ENCODE measurements around the gene ARL8A. TPM values are rescaled to one million over a fixed set of nuclear protein-coding genes. Genes with fewer than 3 reads are reported as not detected.

Gene ARL8A
- total RNA-seq, 2 donors from 2014 or later = 36.3 to 41.0 TPM

DNA sequence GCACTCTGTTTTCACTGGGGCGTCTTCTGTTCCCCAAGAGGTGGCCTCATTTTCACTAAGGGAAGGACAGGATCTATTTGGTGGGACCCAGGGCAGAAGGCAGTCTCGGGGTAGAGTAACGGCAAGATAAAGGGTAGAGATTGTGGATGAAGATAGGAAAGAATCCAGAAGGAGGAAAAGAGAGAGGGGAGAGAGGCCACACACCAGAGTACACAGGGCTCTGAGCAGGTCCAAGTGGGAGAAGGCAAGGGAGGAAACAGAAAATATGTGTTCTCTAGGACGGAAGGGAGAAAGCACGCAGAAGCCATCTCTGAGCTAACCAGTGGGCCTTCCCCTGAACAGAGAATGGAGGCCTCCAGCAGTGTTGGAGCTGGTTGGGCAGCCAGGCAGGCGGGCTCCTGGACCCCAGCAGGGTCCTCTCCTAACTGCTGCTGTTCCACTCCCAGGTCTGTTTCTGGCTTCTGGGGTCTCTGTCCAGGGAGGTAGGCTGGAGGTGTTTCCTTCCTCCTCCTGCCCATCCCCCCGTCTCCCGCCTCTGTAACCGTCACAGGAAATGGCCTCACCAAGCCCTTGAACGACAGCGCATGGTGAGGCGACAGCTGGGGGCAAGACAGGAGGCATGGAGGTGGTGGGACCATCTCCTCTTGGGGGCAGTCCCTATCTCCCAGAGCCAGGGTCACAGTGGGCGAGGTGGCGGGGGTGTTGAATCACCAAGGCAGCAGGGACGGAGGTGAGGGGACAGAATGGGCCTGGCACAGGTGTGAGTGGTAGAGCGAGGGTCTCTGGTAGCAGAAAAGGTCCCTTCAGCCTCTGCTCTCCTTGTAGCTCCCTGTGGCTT lies 15.2 kb upstream of the ARL8A start:
- Histone ChIP-seq H3K27ac (no peak overlapping the region), H3K4me3 (peak overlapping the region; percentile 50), H3K27me3 (replicated peaks; ENCODE audit: insufficient read depth) (no peaks in the 10 kb centered on the region), H3K4me1 (ENCODE audit: control insufficient read depth in 1 of 2, low read depth in 2 of 2) (peaks cover 3 to 7% of the 10 kb centered on the region in 2 donors), H3K9me3 (no peaks in the 10 kb centered on the region), H3K36me3 (no peaks in the 10 kb centered on the region)
- no peak for ATAC-seq (ENCODE audit: insufficient number of reproducible peaks, low FRiP score, low read depth)
- DNase-seq (ENCODE audit: low spot score) = no peak
- TF ChIP-seq, protein P1, sequence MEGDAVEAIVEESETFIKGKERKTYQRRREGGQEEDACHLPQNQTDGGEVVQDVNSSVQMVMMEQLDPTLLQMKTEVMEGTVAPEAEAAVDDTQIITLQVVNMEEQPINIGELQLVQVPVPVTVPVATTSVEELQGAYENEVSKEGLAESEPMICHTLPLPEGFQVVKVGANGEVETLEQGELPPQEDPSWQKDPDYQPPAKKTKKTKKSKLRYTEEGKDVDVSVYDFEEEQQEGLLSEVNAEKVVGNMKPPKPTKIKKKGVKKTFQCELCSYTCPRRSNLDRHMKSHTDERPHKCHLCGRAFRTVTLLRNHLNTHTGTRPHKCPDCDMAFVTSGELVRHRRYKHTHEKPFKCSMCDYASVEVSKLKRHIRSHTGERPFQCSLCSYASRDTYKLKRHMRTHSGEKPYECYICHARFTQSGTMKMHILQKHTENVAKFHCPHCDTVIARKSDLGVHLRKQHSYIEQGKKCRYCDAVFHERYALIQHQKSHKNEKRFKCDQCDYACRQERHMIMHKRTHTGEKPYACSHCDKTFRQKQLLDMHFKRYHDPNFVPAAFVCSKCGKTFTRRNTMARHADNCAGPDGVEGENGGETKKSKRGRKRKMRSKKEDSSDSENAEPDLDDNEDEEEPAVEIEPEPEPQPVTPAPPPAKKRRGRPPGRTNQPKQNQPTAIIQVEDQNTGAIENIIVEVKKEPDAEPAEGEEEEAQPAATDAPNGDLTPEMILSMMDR (IDR thresholded peaks at IDR 0.05) = no peak

DNA sequence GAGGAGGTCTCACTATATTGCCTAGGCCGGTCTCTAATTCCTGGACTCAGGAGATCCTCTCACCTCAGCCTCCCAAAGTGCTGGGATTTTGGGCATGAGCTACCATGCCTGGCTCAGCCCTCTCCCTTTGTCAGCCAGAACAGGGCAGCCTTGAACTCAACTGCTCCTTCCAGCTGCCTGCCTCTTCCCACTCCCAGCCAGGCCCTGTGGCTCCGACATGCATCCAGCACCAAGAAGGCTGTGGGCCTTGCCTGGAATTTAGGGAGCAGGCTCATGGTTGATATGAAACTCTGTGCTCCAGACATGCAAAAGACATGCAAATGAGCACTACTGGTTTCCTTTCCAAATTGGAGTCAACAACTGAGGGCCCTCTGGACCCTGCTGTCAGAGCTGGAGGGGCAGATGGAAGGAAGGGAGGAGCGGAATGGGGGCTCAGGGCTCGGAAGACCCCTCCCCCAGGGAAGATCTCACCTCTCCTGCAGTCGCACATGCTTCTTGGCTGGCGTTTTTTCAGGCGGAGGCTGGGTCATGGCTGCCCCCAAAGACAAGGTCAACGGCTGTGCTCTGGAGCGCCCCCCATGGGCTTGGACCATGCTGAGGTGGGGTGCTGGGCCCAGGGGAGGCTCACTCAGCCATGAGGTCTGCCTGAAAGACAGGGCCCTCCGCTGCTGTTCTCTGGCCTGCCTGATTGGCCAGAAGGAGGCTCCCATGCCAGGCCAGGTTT lies 14.4 kb upstream of the ARL8A start:
- Histone ChIP-seq H3K4me1 (ENCODE audit: control insufficient read depth in 1 of 2, low read depth in 2 of 2) (peaks cover 3 to 7% of the 10 kb centered on the region in 2 donors), H3K36me3 (no peaks in the 10 kb centered on the region), H3K4me3 (peak overlapping the region; percentile 50), H3K27ac (no peak overlapping the region), H3K9me3 (no peaks in the 10 kb centered on the region), H3K27me3 (replicated peaks; ENCODE audit: insufficient read depth) (no peaks in the 10 kb centered on the region)
- TF ChIP-seq, protein P1 (IDR thresholded peaks at IDR 0.05) = no peak
- no peak for ATAC-seq (ENCODE audit: insufficient number of reproducible peaks, low FRiP score, low read depth)
- DNase-seq (ENCODE audit: low spot score) = no peak

DNA sequence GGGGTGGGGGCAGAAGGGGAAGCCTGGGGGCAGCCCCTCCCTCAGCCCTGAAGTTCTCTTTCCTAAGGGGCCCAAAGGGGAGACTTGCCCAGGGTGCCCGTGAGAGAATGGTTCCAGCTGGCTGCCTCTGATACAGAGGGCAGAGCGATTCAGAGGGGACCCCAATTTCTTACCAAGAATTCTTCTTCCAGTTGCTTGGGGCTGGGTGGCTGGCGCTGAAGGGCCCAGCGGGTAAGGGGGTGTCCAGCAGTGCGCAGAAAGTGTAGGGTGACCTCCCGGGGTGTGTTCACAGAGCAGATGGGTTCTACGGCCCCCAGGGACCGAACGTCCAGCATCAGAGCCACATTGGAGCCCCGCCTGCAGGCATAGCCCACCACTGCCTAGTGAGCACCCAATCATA lies 13.4 kb upstream of the ARL8A start:
- H3K4me3 ChIP-seq = no peak overlapping the region
- H3K27ac ChIP-seq = no peak overlapping the region
- no peaks in the 10 kb centered on the region for H3K27me3 ChIP-seq (replicated peaks; ENCODE audit: insufficient read depth)
- no peaks in the 10 kb centered on the region for H3K36me3 ChIP-seq
- DNase-seq (ENCODE audit: low spot score) (no peak), ATAC-seq (ENCODE audit: insufficient number of reproducible peaks, low FRiP score, low read depth) (no peak)
- TF ChIP-seq, protein P1 (IDR thresholded peaks at IDR 0.05) = no peak
- H3K4me1 ChIP-seq (ENCODE audit: control insufficient read depth in 1 of 2, low read depth in 2 of 2) = peaks cover 3 to 7% of the 10 kb centered on the region in 2 donors
- H3K9me3 ChIP-seq = no peaks in the 10 kb centered on the region

DNA sequence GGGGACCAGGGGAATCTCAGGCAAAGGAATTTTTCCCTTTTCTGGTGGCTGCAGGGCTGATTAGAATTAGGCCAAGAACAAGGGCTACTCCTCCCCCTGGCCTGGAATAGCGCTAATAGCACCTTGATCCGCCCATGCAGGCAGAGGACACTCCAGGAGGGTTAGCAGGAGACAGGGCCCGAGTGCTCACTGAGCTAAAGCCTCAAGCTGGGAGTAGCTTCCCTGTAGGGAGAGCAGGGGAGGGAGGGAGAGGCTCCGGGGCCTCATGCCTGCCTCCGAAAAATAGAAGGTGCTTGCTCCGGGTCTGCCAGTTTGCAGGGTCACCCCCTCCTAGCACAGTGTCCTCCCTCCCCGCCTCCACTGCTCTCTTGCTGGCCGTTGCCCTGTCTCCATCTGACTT lies 12.1 kb upstream of the ARL8A start:
- TF ChIP-seq, protein P1 (IDR thresholded peaks at IDR 0.05) = no peak
- Histone ChIP-seq H3K27ac (no peak overlapping the region), H3K4me1 (ENCODE audit: control insufficient read depth in 1 of 2, low read depth in 2 of 2) (peaks cover 3 to 7% of the 10 kb centered on the region in 2 donors), H3K4me3 (no peak overlapping the region), H3K27me3 (replicated peaks; ENCODE audit: insufficient read depth) (no peaks in the 10 kb centered on the region), H3K9me3 (no peaks in the 10 kb centered on the region), H3K36me3 (no peaks in the 10 kb centered on the region)
- DNase-seq (ENCODE audit: low spot score) = no peak
- no peak for ATAC-seq (ENCODE audit: insufficient number of reproducible peaks, low FRiP score, low read depth)

DNA sequence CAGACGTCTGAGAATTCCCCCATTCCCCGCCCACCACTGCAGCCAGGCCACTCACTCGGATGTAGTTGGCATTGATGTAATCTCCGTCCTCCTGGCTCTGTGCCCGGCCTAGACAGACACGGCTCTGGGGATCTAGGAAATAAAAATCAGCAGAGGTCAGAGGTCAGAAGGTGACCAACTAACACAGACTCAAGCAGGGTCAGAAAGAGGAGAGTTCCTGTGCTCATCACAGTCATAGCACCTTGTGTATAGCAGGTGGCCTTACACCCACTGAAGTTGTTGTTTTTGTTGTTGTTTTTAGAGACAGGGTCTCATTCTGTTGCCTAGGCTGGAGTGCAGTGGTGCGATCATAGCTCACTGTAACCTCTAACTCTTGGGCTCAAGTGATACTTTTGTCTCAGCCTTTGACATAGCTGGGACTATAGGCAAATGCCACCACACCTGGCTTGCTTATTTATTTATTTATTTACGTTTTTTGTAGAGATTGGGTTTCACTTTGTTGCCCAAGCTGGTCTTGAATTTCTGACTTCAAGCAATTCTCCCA lies 11.0 kb upstream of the ARL8A start:
- peaks cover 3 to 7% of the 10 kb centered on the region in 2 donors for H3K4me1 ChIP-seq (ENCODE audit: control insufficient read depth in 1 of 2, low read depth in 2 of 2)
- H3K36me3 ChIP-seq = no peaks in the 10 kb centered on the region
- no peaks in the 10 kb centered on the region for H3K27me3 ChIP-seq (replicated peaks; ENCODE audit: insufficient read depth)
- DNase-seq (ENCODE audit: low spot score) (no peak), ATAC-seq (ENCODE audit: insufficient number of reproducible peaks, low FRiP score, low read depth) (no peak)
- no peak overlapping the region for H3K27ac ChIP-seq
- H3K9me3 ChIP-seq = no peaks in the 10 kb centered on the region
- H3K4me3 ChIP-seq = no peak overlapping the region
- TF ChIP-seq, protein P1 (IDR thresholded peaks at IDR 0.05) = no peak
